ACHN (cell line): ENCODE measurements around the gene MYRIP.
"Not testable (repeated sequence)": the region's sequence is repeated elsewhere in the genome, so short reads cannot be mapped to it uniquely, and the experiment has no call there.

Source experiments
- DNase-seq: peaks from one replicate; pipeline ENCODE4 v3.0.0-alpha.2; 2015
- in situ Hi-C: cut with HindIII; loops from 2 replicates; pipeline ENCODE4 v1.10.0; 2017; ENCODE audit warnings: low sequenced_read_pairs, low pct_ligation_motif_present, low pct_unique_long_range_greater_than_20kb

MYRIP gene

DNA sequence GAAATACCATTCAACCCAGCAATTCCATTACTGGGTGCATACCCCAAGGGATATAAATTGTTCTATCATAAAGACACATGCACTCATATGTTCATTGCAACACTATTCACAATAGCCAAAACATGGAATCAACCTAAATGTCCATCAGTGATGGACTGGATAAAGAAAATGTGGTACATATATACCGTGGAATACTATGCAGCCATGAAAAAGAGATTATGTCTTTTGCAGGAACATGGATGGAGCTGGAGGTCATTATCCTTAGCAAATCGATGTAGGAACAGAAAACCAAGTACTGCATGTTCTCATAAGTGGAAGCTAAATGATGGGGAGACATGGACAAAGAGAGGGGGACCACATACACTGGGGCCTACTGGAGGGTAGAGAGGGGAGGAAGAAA, 5.5 kb upstream of the MYRIP start:
- in situ Hi-C loops = no loop called here
- no peak for DNase-seq

DNA sequence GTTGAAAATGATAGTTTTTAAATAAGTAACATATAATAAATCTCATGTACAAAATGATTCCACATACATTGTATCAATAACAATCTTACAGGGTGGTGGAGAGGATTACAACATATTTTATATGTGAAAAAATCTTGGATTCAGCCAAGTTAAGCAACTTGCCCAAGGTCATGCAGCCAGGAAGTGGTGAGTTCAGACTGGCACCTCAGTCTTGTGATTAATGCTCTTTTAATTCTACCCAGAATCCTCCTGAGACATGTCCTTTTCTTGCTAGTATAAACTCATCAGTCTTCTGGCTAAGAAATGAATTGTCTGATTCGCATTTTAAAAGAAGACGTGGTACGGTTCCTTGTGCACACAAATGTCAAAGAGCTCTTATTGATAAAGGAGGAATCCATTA, 4.5 kb upstream of the MYRIP start:
- in situ Hi-C loops = no loop called here
- no peak for DNase-seq

DNA sequence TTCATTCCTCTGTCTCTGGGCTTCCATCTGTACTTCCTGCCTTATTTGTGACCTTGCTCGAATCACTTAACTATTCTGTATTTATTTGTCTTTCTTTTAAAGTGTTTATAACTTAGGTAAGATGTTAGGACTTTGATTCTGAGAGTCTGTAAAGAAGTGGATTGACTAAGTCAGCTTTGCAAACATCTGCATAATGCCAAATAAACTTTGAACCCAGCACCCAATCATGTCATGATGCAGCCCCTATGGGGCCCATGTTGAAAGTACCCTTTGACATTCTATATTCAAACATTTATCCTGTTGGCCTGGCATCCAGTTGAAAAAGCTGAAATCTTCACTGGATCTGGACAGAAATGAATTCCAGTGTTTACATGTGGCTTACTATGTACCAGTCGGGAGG, 3.8 kb upstream of the MYRIP start:
- no peak for DNase-seq
- in situ Hi-C loops = no loop called here

- no peak for DNase-seq
- in situ Hi-C loops = no loop called here
Observed at GRCh38 chr3:39806820-39807219, 2.6 kb upstream of the MYRIP start.

DNA sequence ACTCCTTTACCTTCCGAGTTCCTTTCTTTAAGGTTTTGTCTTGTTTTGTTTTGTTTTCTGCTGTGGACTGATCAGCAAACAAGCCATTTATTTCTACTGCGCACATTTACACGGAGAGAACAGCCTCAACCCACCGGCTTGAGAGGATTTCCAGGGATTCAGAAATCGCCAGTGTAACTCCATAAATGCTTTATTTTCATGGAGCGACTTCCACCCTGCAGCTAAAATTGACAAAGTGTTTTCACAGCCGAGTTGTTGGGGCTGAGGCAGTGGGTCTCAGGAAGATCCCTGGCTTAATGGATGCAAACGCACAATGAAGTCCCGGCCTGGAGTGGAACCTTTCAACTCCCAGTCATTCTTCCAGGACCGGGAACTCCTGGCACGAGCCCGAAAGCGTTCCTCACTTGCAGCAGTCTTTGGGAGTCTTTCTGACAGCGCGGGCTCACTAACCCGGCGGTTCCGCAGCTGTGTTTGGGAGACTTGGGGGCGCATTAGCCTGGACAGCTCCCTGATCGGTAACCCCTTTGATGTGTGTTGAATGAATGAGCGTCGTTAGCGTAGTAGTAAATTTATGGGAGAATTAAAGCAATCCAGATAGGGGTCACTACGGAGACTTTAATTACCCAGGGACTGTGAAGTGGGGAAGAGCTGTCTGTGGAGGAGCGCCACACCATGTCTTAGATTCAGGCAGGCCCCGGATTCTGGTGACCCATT, 785 bp upstream of the MYRIP start:
- in situ Hi-C loops = no loop called here
- DNase-seq = peak; percentile 0

GRCh38 chr3:39809995-39810595, 686 bp downstream of the MYRIP start:
- no peak for DNase-seq
- in situ Hi-C loops = no loop called here

GRCh38 chr3:39810647-39811161, 1.3 kb downstream of the MYRIP start:
- in situ Hi-C loops = no loop called here
- no peak for DNase-seq

DNA sequence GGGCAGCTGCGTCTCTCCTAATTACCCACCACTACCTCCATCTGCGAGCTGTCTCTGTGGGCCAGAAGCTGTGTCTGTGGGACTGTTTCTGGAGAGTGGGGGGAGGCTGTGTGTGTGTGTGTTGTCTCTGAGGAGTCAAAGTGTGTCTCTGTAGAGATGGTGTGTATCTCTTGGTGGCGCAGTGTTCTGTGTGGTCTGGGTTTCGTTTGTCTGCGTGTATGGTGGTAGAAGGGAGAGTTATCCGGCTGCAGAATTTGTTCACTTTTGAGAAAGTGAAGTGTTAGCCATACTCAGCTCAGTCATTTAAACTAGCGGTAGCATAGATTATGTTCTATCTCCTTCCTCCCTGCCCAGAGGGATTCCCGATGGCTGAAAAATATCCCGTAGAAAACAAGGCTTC, 2.2 kb downstream of the MYRIP start:
- DNase-seq = no peak
- in situ Hi-C loops = no loop called here

GRCh38 chr3:39812537-39812936, 3.1 kb downstream of the MYRIP start:
- DNase-seq = peak; percentile 18
- in situ Hi-C loops = no loop called here

GRCh38 chr3:39814007-39814406, 4.6 kb downstream of the MYRIP start:
- DNase-seq = no peak
- in situ Hi-C loops = no loop called here

- no peak for DNase-seq
- in situ Hi-C loops = no loop called here
Observed at GRCh38 chr3:39819899-39820298, 10.5 kb downstream of the MYRIP start.

DNA sequence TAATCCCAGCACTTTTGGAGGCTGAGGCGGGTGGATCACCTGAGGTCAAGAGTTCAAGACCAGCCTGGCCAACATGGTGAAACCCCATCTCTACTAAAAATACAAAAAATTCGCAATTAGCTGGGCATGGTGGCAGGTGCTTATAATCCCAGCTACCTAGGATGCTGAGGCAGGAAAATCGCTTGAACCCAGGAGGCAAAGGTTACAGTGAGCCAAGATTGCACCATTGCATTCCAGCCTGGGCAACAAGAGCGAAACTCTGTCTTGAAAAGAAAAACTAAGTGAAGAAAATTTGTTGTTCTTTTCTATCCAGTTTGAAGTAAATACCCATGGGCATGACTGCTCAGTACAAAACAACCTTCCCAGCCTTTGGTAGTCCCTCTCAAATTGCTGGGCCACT, 24.4 kb downstream of the MYRIP start:
- DNase-seq, in situ Hi-C loops: not testable (repeated sequence)

GRCh38 chr3:39839484-39839883, 30.1 kb downstream of the MYRIP start:
- in situ Hi-C loops = no loop called here

GRCh38 chr3:39843440-39843839, 34.0 kb downstream of the MYRIP start:
- in situ Hi-C loops = no loop called here
- DNase-seq = no peak

More at GRCh38 chr3:39839484-39839883, 30.1 kb downstream of the MYRIP start:
- no peak for DNase-seq

- in situ Hi-C loops = no loop called here
- no peak for DNase-seq
Observed at GRCh38 chr3:39848365-39848764, 39.0 kb downstream of the MYRIP start.

DNA sequence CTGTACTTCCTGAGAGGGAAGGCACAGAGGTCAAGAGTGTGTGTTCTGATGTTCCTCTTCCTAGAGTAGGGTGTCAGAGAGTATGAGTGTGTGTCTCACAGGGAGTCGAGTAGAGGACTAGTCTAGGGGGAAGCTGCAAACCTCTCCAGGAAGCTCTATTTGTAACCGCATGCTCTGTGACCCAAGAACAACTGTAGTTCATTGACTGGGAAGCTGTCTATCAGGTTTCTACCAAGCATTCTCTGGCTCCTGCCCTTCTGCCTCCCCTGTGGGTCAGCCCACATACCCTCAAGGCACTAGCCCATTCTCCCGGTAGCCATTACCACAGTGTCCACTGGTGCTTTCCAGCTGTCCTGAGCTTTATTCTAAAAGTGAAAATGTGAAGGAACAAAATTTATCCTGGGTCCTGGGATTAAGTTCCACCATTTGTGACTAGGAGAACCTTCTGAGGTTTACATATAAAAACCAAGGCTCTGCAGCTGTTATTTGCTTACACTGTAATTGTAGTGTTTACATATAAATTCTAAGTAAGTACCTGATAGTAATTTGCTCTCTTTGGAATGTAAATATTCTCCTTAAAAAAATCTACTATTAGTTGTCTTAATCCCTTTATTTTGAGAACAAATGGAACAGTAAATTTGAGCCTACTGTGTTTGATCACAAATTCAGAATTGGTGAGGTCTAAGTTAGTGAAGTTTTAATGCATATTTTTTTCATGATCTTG, 40.7 kb downstream of the MYRIP start:
- in situ Hi-C loops = no loop called here

DNA sequence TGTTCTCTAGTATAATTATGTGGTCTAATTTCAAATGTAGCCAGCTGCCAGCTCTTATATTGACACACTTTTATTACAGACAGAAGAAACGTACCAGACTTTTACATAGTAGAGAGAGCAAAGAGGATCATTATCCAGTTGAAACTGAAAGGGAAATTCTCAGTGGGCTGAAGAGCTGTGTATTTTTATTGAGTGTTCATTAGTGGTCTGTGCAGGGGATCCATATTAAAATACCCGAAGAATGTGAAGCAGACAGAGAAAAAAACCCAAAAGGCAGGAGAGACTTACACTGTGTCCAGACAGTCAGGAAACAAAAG, 41.3 kb downstream of the MYRIP start:
- no peak for DNase-seq

More for the DNA sequence above, 40.7 kb downstream of the MYRIP start:
- DNase-seq = no peak

DNA sequence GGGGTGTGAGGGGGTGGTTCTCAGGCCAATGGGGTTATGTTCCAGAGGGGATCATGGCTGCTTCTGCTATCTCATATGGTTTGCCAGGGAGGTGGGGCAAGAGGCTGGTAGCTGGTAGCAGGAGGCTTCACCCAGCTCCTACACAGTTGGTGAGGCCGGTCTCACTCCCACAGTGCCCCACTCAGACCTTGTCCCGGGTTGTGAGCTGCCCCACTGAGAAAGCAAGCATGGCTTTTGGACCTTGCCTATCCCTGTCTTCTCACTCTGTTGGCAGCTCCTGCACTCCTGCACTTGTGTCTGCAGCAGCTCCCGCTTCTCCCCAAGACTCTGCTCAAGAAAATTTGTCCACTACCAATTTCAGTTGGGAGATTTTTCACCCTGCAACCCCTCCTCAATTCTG, 46.1 kb downstream of the MYRIP start:
- no peak for DNase-seq
- in situ Hi-C loops = no loop called here

More for the DNA sequence above, 41.3 kb downstream of the MYRIP start:
- in situ Hi-C loops = no loop called here

DNA sequence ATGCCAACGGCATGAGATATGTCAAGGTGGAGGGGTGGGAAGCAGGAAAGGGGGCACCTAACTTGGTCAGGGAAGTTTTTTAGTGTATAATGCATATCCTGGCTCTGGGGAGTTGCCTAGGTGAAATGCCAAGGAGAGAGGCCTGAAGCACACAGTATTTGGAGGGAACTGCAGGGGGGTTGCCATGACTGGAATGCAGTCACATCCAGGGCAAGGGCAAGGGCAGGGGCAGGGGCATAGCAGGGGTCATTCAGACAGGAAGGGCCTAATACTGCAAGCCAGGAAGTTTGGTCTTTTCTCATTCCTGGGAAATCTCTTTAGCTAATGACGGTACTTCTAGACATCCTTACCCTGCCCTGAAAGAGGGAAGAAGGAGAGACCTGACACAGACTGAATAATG, 60.5 kb downstream of the MYRIP start:
- no peak for DNase-seq
- in situ Hi-C loops = no loop called here

GRCh38 chr3:39870706-39871105, 61.3 kb downstream of the MYRIP start:
- in situ Hi-C loops = no loop called here

More at GRCh38 chr3:39870706-39871105, 61.3 kb downstream of the MYRIP start:
- DNase-seq = no peak
